SK-N-SH (cell line): ENCODE measurements around the gene PTPN4.

Experiments used
- EP300 ChIP-seq, 2 experiments: IDR thresholded peaks; 2 replicates each; pipeline versions ENCODE4 v1.4.0 to v1.6.1; 2012; ENCODE audit warnings: borderline replicate concordance in 1 of 2, low read depth in 1 of 2, low read length in 1 of 2
- EZH2phosphoT487 ChIP-seq: fragments of 200-600 bp; sonication (generic); IDR thresholded peaks from 2 replicates; pipeline ENCODE4 v1.6.1; 2017; ENCODE audit warnings: low read depth, mixed run types, mild to moderate bottlenecking, antibody characterized with exemption, moderate library complexity, borderline replicate concordance
- GABPA ChIP-seq: IDR thresholded peaks from 2 replicates; pipeline ENCODE4 v1.4.0; 2012; ENCODE audit warnings: low read depth, mild to moderate bottlenecking
- GATA2 ChIP-seq: sonication (generic); formaldehyde crosslinking; IDR thresholded peaks from 2 replicates; pipeline ENCODE4 v1.5.0; 2020; ENCODE audit warnings: mild to moderate bottlenecking, missing genetic modification reagents
- JUND ChIP-seq: IDR thresholded peaks from 2 replicates; pipeline ENCODE4 v1.4.0; 2012
- POLR2AphosphoS5 ChIP-seq: IDR thresholded peaks from 2 replicates; pipeline ENCODE4 v1.6.1; 2012; ENCODE audit warnings: low read depth, low read length
- RFX5 ChIP-seq: IDR thresholded peaks from 2 replicates; pipeline ENCODE4 v1.6.1; 2012; ENCODE audit warnings: mild to moderate bottlenecking, improper control_type of control experiment, low read length
- SMC3 ChIP-seq: IDR thresholded peaks from 2 replicates; pipeline ENCODE4 v1.6.1; 2012; ENCODE audit warnings: low read depth, low read length, improper control_type of control experiment
- YY1 ChIP-seq: IDR thresholded peaks from 2 replicates; pipeline ENCODE4 v1.4.0; 2012; ENCODE audit warnings: low read depth, mild to moderate bottlenecking
- TF ChIP-seq, protein P1 (sequence below): fragments of 200-600 bp; sonication (generic); IDR thresholded peaks from 2 replicates; pipeline ENCODE4 v1.6.1; 2017; ENCODE audit warnings: antibody characterized with exemption, mild to moderate bottlenecking, moderate library complexity
- TF ChIP-seq, protein P2 (sequence below): IDR thresholded peaks from 2 replicates; pipeline ENCODE4 v1.4.0; 2012; ENCODE audit warnings: low read depth
- TF ChIP-seq, protein P3 (sequence below): IDR thresholded peaks from 2 replicates; pipeline ENCODE4 v1.6.1; 2012; ENCODE audit warnings: mild to moderate bottlenecking, low read depth, low read length, moderate library complexity

DNA sequence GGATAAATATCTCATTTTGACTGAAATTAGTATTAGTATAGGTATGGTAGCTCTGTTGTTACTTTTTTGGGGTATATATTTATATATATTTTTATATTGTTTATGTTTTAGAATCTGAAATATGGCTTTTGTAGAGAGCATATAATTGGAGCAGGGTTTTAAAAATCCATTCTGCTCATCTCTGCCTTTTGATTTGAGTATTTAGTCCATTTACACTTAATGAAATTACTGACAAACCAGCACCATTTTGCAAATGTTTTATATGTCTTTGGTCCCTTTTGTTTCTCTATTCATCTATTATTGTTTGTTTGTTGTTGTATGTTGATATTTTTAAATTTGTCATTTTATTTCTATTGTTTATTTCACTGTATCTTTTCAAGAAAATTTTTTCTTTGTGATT is 30.7 kb downstream of the PTPN4 start:
- TF ChIP-seq, protein P1, sequence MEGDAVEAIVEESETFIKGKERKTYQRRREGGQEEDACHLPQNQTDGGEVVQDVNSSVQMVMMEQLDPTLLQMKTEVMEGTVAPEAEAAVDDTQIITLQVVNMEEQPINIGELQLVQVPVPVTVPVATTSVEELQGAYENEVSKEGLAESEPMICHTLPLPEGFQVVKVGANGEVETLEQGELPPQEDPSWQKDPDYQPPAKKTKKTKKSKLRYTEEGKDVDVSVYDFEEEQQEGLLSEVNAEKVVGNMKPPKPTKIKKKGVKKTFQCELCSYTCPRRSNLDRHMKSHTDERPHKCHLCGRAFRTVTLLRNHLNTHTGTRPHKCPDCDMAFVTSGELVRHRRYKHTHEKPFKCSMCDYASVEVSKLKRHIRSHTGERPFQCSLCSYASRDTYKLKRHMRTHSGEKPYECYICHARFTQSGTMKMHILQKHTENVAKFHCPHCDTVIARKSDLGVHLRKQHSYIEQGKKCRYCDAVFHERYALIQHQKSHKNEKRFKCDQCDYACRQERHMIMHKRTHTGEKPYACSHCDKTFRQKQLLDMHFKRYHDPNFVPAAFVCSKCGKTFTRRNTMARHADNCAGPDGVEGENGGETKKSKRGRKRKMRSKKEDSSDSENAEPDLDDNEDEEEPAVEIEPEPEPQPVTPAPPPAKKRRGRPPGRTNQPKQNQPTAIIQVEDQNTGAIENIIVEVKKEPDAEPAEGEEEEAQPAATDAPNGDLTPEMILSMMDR, result no peak
- TF ChIP-seq POLR2AphosphoS5, result no peak
- no peak for TF ChIP-seq SMC3
- TF ChIP-seq GABPA, result no peak
- TF ChIP-seq, protein P2, sequence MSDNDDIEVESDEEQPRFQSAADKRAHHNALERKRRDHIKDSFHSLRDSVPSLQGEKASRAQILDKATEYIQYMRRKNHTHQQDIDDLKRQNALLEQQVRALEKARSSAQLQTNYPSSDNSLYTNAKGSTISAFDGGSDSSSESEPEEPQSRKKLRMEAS, result no peak
- no peak for TF ChIP-seq EZH2phosphoT487
- TF ChIP-seq YY1, result no peak
- no peak for TF ChIP-seq JUND
- TF ChIP-seq, protein P3, sequence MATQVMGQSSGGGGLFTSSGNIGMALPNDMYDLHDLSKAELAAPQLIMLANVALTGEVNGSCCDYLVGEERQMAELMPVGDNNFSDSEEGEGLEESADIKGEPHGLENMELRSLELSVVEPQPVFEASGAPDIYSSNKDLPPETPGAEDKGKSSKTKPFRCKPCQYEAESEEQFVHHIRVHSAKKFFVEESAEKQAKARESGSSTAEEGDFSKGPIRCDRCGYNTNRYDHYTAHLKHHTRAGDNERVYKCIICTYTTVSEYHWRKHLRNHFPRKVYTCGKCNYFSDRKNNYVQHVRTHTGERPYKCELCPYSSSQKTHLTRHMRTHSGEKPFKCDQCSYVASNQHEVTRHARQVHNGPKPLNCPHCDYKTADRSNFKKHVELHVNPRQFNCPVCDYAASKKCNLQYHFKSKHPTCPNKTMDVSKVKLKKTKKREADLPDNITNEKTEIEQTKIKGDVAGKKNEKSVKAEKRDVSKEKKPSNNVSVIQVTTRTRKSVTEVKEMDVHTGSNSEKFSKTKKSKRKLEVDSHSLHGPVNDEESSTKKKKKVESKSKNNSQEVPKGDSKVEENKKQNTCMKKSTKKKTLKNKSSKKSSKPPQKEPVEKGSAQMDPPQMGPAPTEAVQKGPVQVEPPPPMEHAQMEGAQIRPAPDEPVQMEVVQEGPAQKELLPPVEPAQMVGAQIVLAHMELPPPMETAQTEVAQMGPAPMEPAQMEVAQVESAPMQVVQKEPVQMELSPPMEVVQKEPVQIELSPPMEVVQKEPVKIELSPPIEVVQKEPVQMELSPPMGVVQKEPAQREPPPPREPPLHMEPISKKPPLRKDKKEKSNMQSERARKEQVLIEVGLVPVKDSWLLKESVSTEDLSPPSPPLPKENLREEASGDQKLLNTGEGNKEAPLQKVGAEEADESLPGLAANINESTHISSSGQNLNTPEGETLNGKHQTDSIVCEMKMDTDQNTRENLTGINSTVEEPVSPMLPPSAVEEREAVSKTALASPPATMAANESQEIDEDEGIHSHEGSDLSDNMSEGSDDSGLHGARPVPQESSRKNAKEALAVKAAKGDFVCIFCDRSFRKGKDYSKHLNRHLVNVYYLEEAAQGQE, result no peak
- TF ChIP-seq GATA2 (CRISPR knock-in tag), result no peak
- no peak for TF ChIP-seq RFX5
- no peak for TF ChIP-seq EP300 (IDR thresholded peaks at IDR 0.05; ENCODE audit: borderline replicate concordance in 1 of 2, low read depth in 1 of 2, low read length in 1 of 2)
